OCI-LY7 (cell line): ENCODE measurements around the gene SETD4. TPM values are rescaled to one million over a fixed set of nuclear protein-coding genes. Genes with fewer than 3 reads are reported as not detected.

ENCODE experiments used
- BruUV-seq: library from RNA; stranded (reverse); fragments of 400-500 nt; replicated peaks from 2 replicates; lab custom pipeline; 2021; lab: Mats Ljungman, UMichigan
- CTCF ChIA-PET: fragments of 300-600 bp; sonication (Branson Sonifier 250); formaldehyde crosslinking; loops from one replicate; lab custom pipeline; 2022; ENCODE audit warnings: antibody characterized with exemption; ENCODE audit not compliant: unreplicated experiment; lab: Charles Lee
- POLR2A ChIA-PET: fragments of 300-600 bp; sonication (Branson Sonifier 250); formaldehyde crosslinking; loops from one replicate; lab custom pipeline; 2022; ENCODE audit warnings: antibody characterized with exemption; lab: Charles Lee
- DNase-seq: peaks from one replicate; pipeline ENCODE4 v3.0.0-alpha.2; 2015; ENCODE audit warnings: low spot score
- H2AFZ ChIP-seq: fragments of 200-600 bp; sonication (generic), shearing (Covaris generic); 2 replicates; pipeline ENCODE4 v1.6.1; 2014; ENCODE audit warnings: mild to moderate bottlenecking, antibody characterized with exemption, low read length, moderate library complexity
- H3K27ac ChIP-seq: fragments of 200-600 bp; sonication (generic); 2 replicates; pipeline ENCODE4 v1.5.1; 2014; ENCODE audit warnings: mixed run types, low read depth, mild to moderate bottlenecking, moderate library complexity, low read length, inconsistent platforms; ENCODE audit not compliant: poor library complexity, severe bottlenecking
- H3K36me3 ChIP-seq: fragments of 200-600 bp; sonication (generic); 2 replicates; pipeline ENCODE4 v1.6.1; 2014; ENCODE audit warnings: mild to moderate bottlenecking, antibody characterized with exemption, low read length, moderate library complexity, mixed read lengths; ENCODE audit not compliant: insufficient read depth
- H3K4me1 ChIP-seq: fragments of 200-600 bp; sonication (generic); 2 replicates; pipeline ENCODE4 v1.5.1; 2014; ENCODE audit warnings: mild to moderate bottlenecking, low read length; ENCODE audit not compliant: insufficient read depth, poor library complexity, severe bottlenecking
- H3K4me2 ChIP-seq: fragments of 200-600 bp; sonication (generic); 2 replicates; pipeline ENCODE4 v1.6.1; 2014; ENCODE audit warnings: mild to moderate bottlenecking, low read length
- H3K4me3 ChIP-seq: fragments of 200-600 bp; sonication (generic); 2 replicates; pipeline ENCODE4 v1.5.1; 2014; ENCODE audit warnings: mild to moderate bottlenecking, low read depth, low read length; ENCODE audit not compliant: poor library complexity, severe bottlenecking
- H3K79me2 ChIP-seq: fragments of 200-600 bp; sonication (generic); 2 replicates; pipeline ENCODE4 v1.6.1; 2016; ENCODE audit warnings: low read depth, mild to moderate bottlenecking, low read length, moderate library complexity, mixed read lengths; ENCODE audit not compliant: insufficient read depth
- H3K9me2 ChIP-seq: fragments of 200-600 bp; sonication (generic); 2 replicates; pipeline ENCODE4 v1.6.1; 2016; ENCODE audit warnings: mild to moderate bottlenecking, low read length, mixed read lengths; ENCODE audit not compliant: insufficient read depth
- H3K9me3 ChIP-seq: fragments of 200-600 bp; sonication (generic); 2 replicates; pipeline ENCODE4 v1.6.1; 2014; ENCODE audit warnings: mild to moderate bottlenecking, mixed run types, low read length, mixed read lengths
- H4K20me1 ChIP-seq: fragments of 200-600 bp; sonication (generic); 2 replicates; pipeline ENCODE4 v1.6.1; 2014; ENCODE audit warnings: mild to moderate bottlenecking, antibody characterized with exemption, low read length, moderate library complexity, mixed read lengths; ENCODE audit not compliant: insufficient read depth
- CTCF ChIP-seq: fragments of 200-600 bp; sonication (generic); conservative IDR thresholded peaks from 2 replicates; pipeline ENCODE4 v1.5.1; 2014; ENCODE audit warnings: mild to moderate bottlenecking, antibody characterized with exemption, low read length, moderate library complexity, mixed read lengths
- EZH2phosphoT487 ChIP-seq: fragments of 200-600 bp; sonication (generic); IDR thresholded peaks from 2 replicates; pipeline ENCODE4 v1.6.1; 2018; ENCODE audit warnings: low read depth, borderline replicate concordance, mild to moderate bottlenecking, mixed run types, antibody characterized with exemption, low read length, moderate library complexity, mixed read lengths
- intact Hi-C: fragments of 100-400 bp; cut with micrococcal nuclease; formaldehyde crosslinking; loops from one replicate; pipeline ENCODE4 v1.10.0; 2022; ENCODE audit not compliant: unreplicated experiment
- total RNA-seq, 2 experiments: library from RNA; depleted of rRNA in 1 of 2; stranded (reverse); fragments of >200 nt in 1 of 2; shearing (Covaris generic) in 1 of 2; gene quantifications; 2 replicates each; pipeline ENCODE4 v1.2.3, GENCODE V29; 2014 to 2022

Gene SETD4
- total RNA-seq, 2 experiments from 2014 or later = 19.1 to 28.1 TPM

GRCh38 chr21:36028127-36029069 is 31.9 kb downstream of the SETD4 start:
- BruUV-seq = no TSS peak

GRCh38 chr21:36027347-36027746 is 33.0 kb downstream of the SETD4 start:
- Histone ChIP-seq H2AFZ (no peak overlapping the region), H3K4me2 (no peak overlapping the region), H3K4me1 (peaks cover 5% of the 10 kb centered on the region), H3K36me3 (no peaks in the 10 kb centered on the region), H3K4me3 (no peak overlapping the region), H3K27ac (no peak overlapping the region), H3K79me2 (no peaks in the 10 kb centered on the region), H3K9me3 (no peaks in the 10 kb centered on the region), H4K20me1 (no peaks in the 10 kb centered on the region), H3K9me2 (no peaks in the 10 kb centered on the region)
- no TSS peak for BruUV-seq
- DNase-seq = no peak
- TF ChIP-seq EZH2phosphoT487 = no peak
- no peak for TF ChIP-seq CTCF
- intact Hi-C loops = loop anchor here (5.0 to 10.0 kb wide), 2 partner anchors 185 to 623 kb away; no protein-coding TSS in a partner anchor
- CTCF ChIA-PET = no interaction called here
- POLR2A ChIA-PET = no interaction called here

More at GRCh38 chr21:36028127-36029069, 31.9 kb downstream of the SETD4 start:
- ChIA-PET CTCF (interaction anchor here (0.8 to 1.0 kb wide), 2 partner anchors 14 to 85 kb away, joined by 3 to 4 read pairs; no protein-coding TSS in a partner anchor), POLR2A (no interaction called here)
- no peaks in the 10 kb centered on the region for H3K9me3 ChIP-seq
- H3K9me2 ChIP-seq = no peaks in the 10 kb centered on the region
- peaks cover 5% of the 10 kb centered on the region for H3K4me1 ChIP-seq
- H3K4me2 ChIP-seq = no peak overlapping the region
- DNase-seq = peak; percentile 68
- TF ChIP-seq EZH2phosphoT487 (no peak), CTCF (peak; percentile 97)
- no peak overlapping the region for H2AFZ ChIP-seq
- no peaks in the 10 kb centered on the region for H3K79me2 ChIP-seq
- intact Hi-C loops = loop anchor here (1.0 to 10.0 kb wide), 3 partner anchors 85 to 624 kb away; no protein-coding TSS in a partner anchor
- no peak overlapping the region for H3K4me3 ChIP-seq
- no peak overlapping the region for H3K27ac ChIP-seq
- H3K36me3 ChIP-seq = no peaks in the 10 kb centered on the region
- H4K20me1 ChIP-seq = no peaks in the 10 kb centered on the region

GRCh38 chr21:36024782-36025181 is 35.5 kb downstream of the SETD4 start:
- TF ChIP-seq CTCF (no peak), EZH2phosphoT487 (no peak)
- H3K27ac ChIP-seq = no peak overlapping the region
- intact Hi-C loops = loop anchor here (5.0 to 10.0 kb wide), 2 partner anchors 182 to 620 kb away; no protein-coding TSS in a partner anchor
- no peak overlapping the region for H3K4me2 ChIP-seq
- no peaks in the 10 kb centered on the region for H3K9me2 ChIP-seq
- DNase-seq = no peak
- no peak overlapping the region for H2AFZ ChIP-seq
- CTCF ChIA-PET = no interaction called here
- H3K4me1 ChIP-seq = no peaks in the 10 kb centered on the region
- no peaks in the 10 kb centered on the region for H3K79me2 ChIP-seq
- H3K9me3 ChIP-seq = no peaks in the 10 kb centered on the region
- H3K36me3 ChIP-seq = no peaks in the 10 kb centered on the region
- POLR2A ChIA-PET = no interaction called here
- no peaks in the 10 kb centered on the region for H4K20me1 ChIP-seq
- H3K4me3 ChIP-seq = no peak overlapping the region
- no TSS peak for BruUV-seq
